CD4-positive, CD25-positive, alpha-beta regulatory T cell (primary cell): ENCODE data around the gene EIF5. TPM values are rescaled to one million over a fixed set of nuclear protein-coding genes. Genes with fewer than 3 reads are reported as not detected.

Experiments used
- ATAC-seq, 2 donors: fragments of 150-1000 bp; cut with Tn5 transposase; one replicate each; pipeline ENCODE4 v1.10.0; 2021; ENCODE audit warnings: low read depth in 2 of 2, moderate number of reproducible peaks in 2 of 2, moderate library complexity in 1 of 2
- DNase-seq, 3 donors: peaks; one replicate each; pipeline versions ENCODE4 v3.0.0 to v3.0.0-alpha.2; 2012 to 2022; ENCODE audit warnings: mixed read lengths in 1 of 3
- H3K27ac ChIP-seq: one replicate; pipeline ENCODE4 v1.7.0; 2013; ENCODE audit warnings: mild to moderate bottlenecking, low read length; ENCODE audit not compliant: insufficient read depth, poor library complexity, severe bottlenecking
- H3K27me3 ChIP-seq: one replicate; pipeline ENCODE4 v1.7.0; 2013; ENCODE audit warnings: low read length; ENCODE audit not compliant: control insufficient read depth, insufficient read depth
- H3K36me3 ChIP-seq: one replicate; pipeline ENCODE4 v1.7.0; 2013; ENCODE audit warnings: mild to moderate bottlenecking, low read length, moderate library complexity; ENCODE audit not compliant: control insufficient read depth, insufficient read depth
- H3K4me1 ChIP-seq: 2 replicates; pipeline ENCODE4 v1.7.0; 2013; ENCODE audit warnings: mild to moderate bottlenecking, low read length; ENCODE audit not compliant: insufficient read depth, control insufficient read depth, poor library complexity, severe bottlenecking
- H3K4me3 ChIP-seq: one replicate; pipeline ENCODE4 v1.7.0; 2013; ENCODE audit warnings: low read depth, mild to moderate bottlenecking, low read length, moderate library complexity
- H3K9me3 ChIP-seq, 2 experiments: 1 replicate in 1 of 2; 2 replicates in 1 of 2; pipeline ENCODE4 v1.7.0; 2013; ENCODE audit warnings: low read length in 2 of 2, mild to moderate bottlenecking in 1 of 2, moderate library complexity in 1 of 2; ENCODE audit not compliant: control insufficient read depth in 2 of 2
- H3K27ac Mint-ChIP-seq, 3 donors: one replicate each; pipeline ENCODE4 v1.8.0; 2020 to 2022; ENCODE audit warnings: mild to moderate bottlenecking in 3 of 3, mixed read lengths in 3 of 3, moderate library complexity in 2 of 3
- H3K27me3 Mint-ChIP-seq: one replicate; pipeline ENCODE4 v1.8.0; 2022; ENCODE audit warnings: mild to moderate bottlenecking, mixed read lengths
- H3K36me3 Mint-ChIP-seq: one replicate; pipeline ENCODE4 v1.8.0; 2020; ENCODE audit warnings: mixed read lengths
- H3K4me1 Mint-ChIP-seq, 4 donors: one replicate each; pipeline ENCODE4 v1.8.0; 2020 to 2022; ENCODE audit warnings: mixed read lengths in 4 of 4, mild to moderate bottlenecking in 1 of 4
- H3K4me3 Mint-ChIP-seq, 4 donors: one replicate each; pipeline ENCODE4 v1.8.0; 2020 to 2022; ENCODE audit warnings: mild to moderate bottlenecking in 4 of 4, mixed read lengths in 4 of 4, moderate library complexity in 3 of 4
- H3K9me3 Mint-ChIP-seq, 7 donors: one replicate each; pipeline ENCODE4 v1.8.0; 2020 to 2022; ENCODE audit warnings: mixed read lengths in 7 of 7, mild to moderate bottlenecking in 3 of 7, moderate library complexity in 2 of 7
- polyA plus RNA-seq, 4 donors: library from polyadenylated mRNA; unstranded; fragments of 300-500 nt; fragmentation: Illumina TruSeq; gene quantifications; one replicate each; pipeline ENCODE4 v1.2.3, GENCODE V29; 2021
- total RNA-seq: library from RNA; stranded (reverse); gene quantifications from one replicate; pipeline ENCODE4 v1.2.3, GENCODE V29; 2022

Gene EIF5
- total and polyA plus RNA-seq, 5 donors from 2014 or later = 364 to 675 (median 373) TPM

DNA sequence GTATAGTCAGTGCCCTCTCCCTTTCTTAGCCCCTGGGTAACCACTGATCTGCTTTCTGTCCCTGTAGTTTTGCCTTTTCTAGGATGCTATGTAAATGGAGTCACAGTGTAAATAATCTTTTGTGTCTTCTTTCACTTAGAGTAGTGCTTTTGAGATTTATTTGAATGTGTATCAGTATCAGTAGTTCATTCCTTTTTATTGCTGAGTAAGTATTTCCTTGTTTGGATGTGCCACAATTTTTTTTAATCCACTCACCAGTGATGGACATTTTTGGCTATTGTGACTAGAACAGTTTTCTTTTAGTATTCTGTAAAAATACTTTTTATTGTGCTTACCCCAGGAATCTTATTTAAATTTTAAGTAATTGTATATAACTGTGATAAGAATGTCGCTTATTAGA is 54.6 kb downstream of the EIF5 start:
- Mint-ChIP-seq H3K4me1 (peaks cover 24 to 63% (median 43%) of the 10 kb centered on the region in 4 donors), H3K36me3 (no peaks in the 10 kb centered on the region), H3K27ac (peak overlapping the region in 2 of 3 donors; percentile 14 to 98), H3K27me3 (no peaks in the 10 kb centered on the region), H3K4me3 (peak overlapping the region; percentile 38 to 94 (median 78)), H3K9me3 (peaks cover 0 to 1% (median 0%) of the 10 kb centered on the region in 7 donors)
- H3K27me3 ChIP-seq = no peaks in the 10 kb centered on the region
- no peaks in the 10 kb centered on the region for H3K9me3 ChIP-seq
- no peak for DNase-seq
- no peak overlapping the region for H3K27ac ChIP-seq
- peak overlapping the region; percentile 64 for H3K4me3 ChIP-seq
- no peaks in the 10 kb centered on the region for H3K36me3 ChIP-seq
- no peak for ATAC-seq
- H3K4me1 ChIP-seq = peaks cover 68% of the 10 kb centered on the region

GRCh38 chr14:103390605-103391004 is 56.6 kb downstream of the EIF5 start:
- Histone ChIP-seq H3K4me3 (no peak overlapping the region), H3K27me3 (no peaks in the 10 kb centered on the region), H3K27ac (peak overlapping the region; percentile 51), H3K4me1 (peaks cover 77% of the 10 kb centered on the region), H3K36me3 (no peaks in the 10 kb centered on the region), H3K9me3 (no peaks in the 10 kb centered on the region)
- ATAC-seq (no peak), DNase-seq (no peak)
- peak overlapping the region in 2 of 3 donors; percentile 5 to 44 for H3K27ac Mint-ChIP-seq
- H3K36me3 Mint-ChIP-seq = no peaks in the 10 kb centered on the region
- H3K4me1 Mint-ChIP-seq = peaks cover 39 to 71% (median 57%) of the 10 kb centered on the region in 4 donors
- no peaks in the 10 kb centered on the region for H3K27me3 Mint-ChIP-seq
- peaks cover 0 to 1% (median 0%) of the 10 kb centered on the region in 7 donors for H3K9me3 Mint-ChIP-seq
- H3K4me3 Mint-ChIP-seq = peak overlapping the region in 1 of 4 donors; percentile 83

- peaks cover 43 to 76% (median 61%) of the 10 kb centered on the region in 4 donors for H3K4me1 Mint-ChIP-seq
- peak overlapping the region in 3 of 4 donors; percentile 27 to 85 (median 83) for H3K4me3 Mint-ChIP-seq
- no peaks in the 10 kb centered on the region for H3K9me3 ChIP-seq
- H3K36me3 Mint-ChIP-seq = no peaks in the 10 kb centered on the region
- DNase-seq (peak; percentile 23 to 75 (median 61)), ATAC-seq (peak; percentile 79)
- peak overlapping the region; percentile 51 for H3K27ac ChIP-seq
- peaks cover 80% of the 10 kb centered on the region for H3K4me1 ChIP-seq
- no peaks in the 10 kb centered on the region for H3K27me3 ChIP-seq
- H3K27me3 Mint-ChIP-seq = no peaks in the 10 kb centered on the region
- H3K27ac Mint-ChIP-seq = peak overlapping the region in 1 of 3 donors; percentile 65
- H3K9me3 Mint-ChIP-seq = peaks cover 0 to 1% (median 0%) of the 10 kb centered on the region in 7 donors
- no peaks in the 10 kb centered on the region for H3K36me3 ChIP-seq
- H3K4me3 ChIP-seq = peak overlapping the region; percentile 42
Measured at GRCh38 chr14:103391048-103391447, 57.0 kb downstream of the EIF5 start.

- peaks cover 0 to 1% (median 0%) of the 10 kb centered on the region in 7 donors for H3K9me3 Mint-ChIP-seq
- H3K36me3 Mint-ChIP-seq = no peaks in the 10 kb centered on the region
- H3K27ac Mint-ChIP-seq = peak overlapping the region in 1 of 3 donors; percentile 36
- no peak overlapping the region for H3K27ac ChIP-seq
- H3K27me3 Mint-ChIP-seq = no peaks in the 10 kb centered on the region
- H3K27me3 ChIP-seq = no peaks in the 10 kb centered on the region
- H3K36me3 ChIP-seq = no peaks in the 10 kb centered on the region
- DNase-seq = no peak
- peaks cover 77% of the 10 kb centered on the region for H3K4me1 ChIP-seq
- no peaks in the 10 kb centered on the region for H3K9me3 ChIP-seq
- peaks cover 48 to 82% (median 66%) of the 10 kb centered on the region in 4 donors for H3K4me1 Mint-ChIP-seq
- no peak overlapping the region for H3K4me3 ChIP-seq
- ATAC-seq = no peak
- H3K4me3 Mint-ChIP-seq = peak overlapping the region in 1 of 4 donors; percentile 9
Measured at GRCh38 chr14:103392106-103392505, 58.1 kb downstream of the EIF5 start.

- ATAC-seq (no peak), DNase-seq (no peak)
- Histone ChIP-seq H3K9me3 (no peaks in the 10 kb centered on the region), H3K36me3 (no peaks in the 10 kb centered on the region), H3K4me3 (no peak overlapping the region), H3K27me3 (no peaks in the 10 kb centered on the region), H3K4me1 (peaks cover 73% of the 10 kb centered on the region), H3K27ac (no peak overlapping the region)
- H3K36me3 Mint-ChIP-seq = no peaks in the 10 kb centered on the region
- H3K27me3 Mint-ChIP-seq = no peaks in the 10 kb centered on the region
- H3K9me3 Mint-ChIP-seq = peaks cover 0 to 1% (median 0%) of the 10 kb centered on the region in 7 donors
- no peak overlapping the region for H3K4me3 Mint-ChIP-seq
- peaks cover 46 to 83% (median 66%) of the 10 kb centered on the region in 4 donors for H3K4me1 Mint-ChIP-seq
- H3K27ac Mint-ChIP-seq = no peak overlapping the region
Measured at GRCh38 chr14:103392572-103392971, 58.5 kb downstream of the EIF5 start.

- Histone ChIP-seq H3K9me3 (no peaks in the 10 kb centered on the region), H3K27ac (no peak overlapping the region), H3K36me3 (no peaks in the 10 kb centered on the region), H3K27me3 (no peaks in the 10 kb centered on the region), H3K4me1 (peaks cover 72% of the 10 kb centered on the region), H3K4me3 (no peak overlapping the region)
- Mint-ChIP-seq H3K27ac (no peak overlapping the region), H3K36me3 (no peaks in the 10 kb centered on the region), H3K27me3 (no peaks in the 10 kb centered on the region), H3K4me3 (peak overlapping the region in 1 of 4 donors; percentile 29), H3K9me3 (peaks cover 0 to 1% (median 0%) of the 10 kb centered on the region in 7 donors), H3K4me1 (peaks cover 51 to 83% (median 67%) of the 10 kb centered on the region in 4 donors)
- ATAC-seq (no peak), DNase-seq (no peak)
Measured at GRCh38 chr14:103393070-103393469, 59.0 kb downstream of the EIF5 start.

DNA sequence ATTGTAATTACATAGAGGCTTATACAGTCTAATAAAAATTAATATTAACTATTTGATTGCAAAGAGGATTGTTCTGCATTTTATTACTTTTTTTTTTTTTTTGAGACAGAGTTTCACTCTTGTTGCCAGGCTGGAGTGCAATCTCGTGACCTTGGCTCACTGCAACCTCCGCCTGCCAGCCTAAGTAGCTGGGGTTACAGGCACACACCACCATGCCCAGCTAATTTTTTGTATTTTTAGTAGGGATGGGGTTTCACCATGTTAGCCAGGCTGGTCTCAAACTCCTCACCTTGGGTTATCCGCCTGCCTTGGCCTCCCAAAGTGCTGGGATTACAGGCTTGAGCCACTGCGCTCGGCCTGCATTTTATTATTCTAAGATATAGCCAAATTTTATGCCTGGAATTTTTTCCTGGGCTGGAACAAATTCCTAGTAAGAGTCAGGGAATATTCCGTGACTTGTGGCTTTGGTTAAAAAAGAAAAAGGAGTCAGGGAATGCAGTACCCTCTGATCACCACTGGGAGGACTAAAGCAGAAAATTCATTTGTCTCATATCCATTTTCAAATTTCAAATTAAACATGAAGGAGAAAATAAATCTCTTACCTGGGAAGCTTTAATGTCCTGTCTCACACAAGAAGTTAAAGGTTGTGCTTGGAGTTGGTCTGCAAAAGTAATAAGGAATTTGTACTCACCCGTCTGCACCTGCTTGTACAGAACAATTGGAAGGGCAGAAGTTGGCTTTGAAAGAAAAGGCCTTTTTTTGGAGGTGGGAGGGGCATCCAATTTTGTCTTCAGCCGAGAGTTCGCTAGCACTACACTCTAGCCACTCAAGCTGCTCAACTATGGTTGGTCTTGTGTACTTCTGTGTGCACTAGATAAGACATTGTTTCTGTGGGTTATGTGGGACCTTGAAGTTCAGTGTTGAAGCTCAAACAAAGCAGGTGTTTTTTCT is 59.9 kb downstream of the EIF5 start:
- H3K27ac Mint-ChIP-seq = peak overlapping the region in 2 of 3 donors; percentile 49 to 62
- no peaks in the 10 kb centered on the region for H3K36me3 Mint-ChIP-seq
- DNase-seq = peak in 2 of 3 donors; percentile 21 to 37
- Histone ChIP-seq H3K36me3 (no peaks in the 10 kb centered on the region), H3K27ac (no peak overlapping the region), H3K4me3 (peak overlapping the region; percentile 48), H3K27me3 (no peaks in the 10 kb centered on the region), H3K9me3 (no peaks in the 10 kb centered on the region), H3K4me1 (peaks cover 65% of the 10 kb centered on the region)
- ATAC-seq = no peak
- no peaks in the 10 kb centered on the region for H3K27me3 Mint-ChIP-seq
- H3K9me3 Mint-ChIP-seq = peaks cover 0 to 1% (median 0%) of the 10 kb centered on the region in 7 donors
- H3K4me1 Mint-ChIP-seq = peaks cover 51 to 83% (median 67%) of the 10 kb centered on the region in 4 donors
- peak overlapping the region in 3 of 4 donors; percentile 53 to 64 (median 55) for H3K4me3 Mint-ChIP-seq
